ENCODE results near the gene LRTM2. TPM values are rescaled to one million over a fixed set of nuclear protein-coding genes. Genes with fewer than 3 reads are reported as not detected.

Gene LRTM2
- total RNA-seq, 1 donor, result not detected

GRCh38 chr12:1797011-1797901 lies 23.1 kb upstream of the LRTM2 start:
- no peak for DNase-seq (ENCODE audit: low read depth)
- peak overlapping the region; percentile 56 for H3K4me3 ChIP-seq (ENCODE audit: low read depth, low read length)
- TF ChIP-seq CTCF (IDR thresholded peaks at IDR 0.05; ENCODE audit: insufficient read depth, low read length), result no peak

GRCh38 chr12:1797991-1798640 lies 22.2 kb upstream of the LRTM2 start:
- H3K4me3 ChIP-seq (ENCODE audit: low read depth, low read length), result no peak overlapping the region
- no peak for DNase-seq (ENCODE audit: low read depth)
- no peak for TF ChIP-seq CTCF (IDR thresholded peaks at IDR 0.05; ENCODE audit: insufficient read depth, low read length)

- H3K4me3 ChIP-seq (ENCODE audit: low read depth, low read length), result no peak overlapping the region
- DNase-seq (ENCODE audit: low read depth), result no peak
- TF ChIP-seq CTCF (IDR thresholded peaks at IDR 0.05; ENCODE audit: insufficient read depth, low read length), result no peak
Observed at GRCh38 chr12:1798641-1799020, 21.7 kb upstream of the LRTM2 start.

- TF ChIP-seq CTCF (IDR thresholded peaks at IDR 0.05; ENCODE audit: insufficient read depth, low read length), result no peak
- H3K4me3 ChIP-seq (ENCODE audit: low read depth, low read length), result no peak overlapping the region
- DNase-seq (ENCODE audit: low read depth), result no peak
Observed at GRCh38 chr12:1799051-1799881, 21.1 kb upstream of the LRTM2 start.

GRCh38 chr12:1799882-1800400 lies 20.4 kb upstream of the LRTM2 start:
- TF ChIP-seq CTCF (IDR thresholded peaks at IDR 0.05; ENCODE audit: insufficient read depth, low read length), result no peak
- no peak for DNase-seq (ENCODE audit: low read depth)
- H3K4me3 ChIP-seq (ENCODE audit: low read depth, low read length), result no peak overlapping the region
